ENCODE results near the gene ZDHHC11B. TPM values are rescaled to one million over a fixed set of nuclear protein-coding genes. Genes with fewer than 3 reads are reported as not detected.
A peak's percentile ranks its signal among the peaks of the same experiment; 100 is the strongest.
"Not testable (repeated sequence)": the region's sequence is repeated elsewhere in the genome, so short reads cannot be mapped to it uniquely, and the experiment has no call there.

Gene ZDHHC11B
- total RNA-seq, 2 donors from 2014 or later: 6.2 to 8.9 TPM

DNA sequence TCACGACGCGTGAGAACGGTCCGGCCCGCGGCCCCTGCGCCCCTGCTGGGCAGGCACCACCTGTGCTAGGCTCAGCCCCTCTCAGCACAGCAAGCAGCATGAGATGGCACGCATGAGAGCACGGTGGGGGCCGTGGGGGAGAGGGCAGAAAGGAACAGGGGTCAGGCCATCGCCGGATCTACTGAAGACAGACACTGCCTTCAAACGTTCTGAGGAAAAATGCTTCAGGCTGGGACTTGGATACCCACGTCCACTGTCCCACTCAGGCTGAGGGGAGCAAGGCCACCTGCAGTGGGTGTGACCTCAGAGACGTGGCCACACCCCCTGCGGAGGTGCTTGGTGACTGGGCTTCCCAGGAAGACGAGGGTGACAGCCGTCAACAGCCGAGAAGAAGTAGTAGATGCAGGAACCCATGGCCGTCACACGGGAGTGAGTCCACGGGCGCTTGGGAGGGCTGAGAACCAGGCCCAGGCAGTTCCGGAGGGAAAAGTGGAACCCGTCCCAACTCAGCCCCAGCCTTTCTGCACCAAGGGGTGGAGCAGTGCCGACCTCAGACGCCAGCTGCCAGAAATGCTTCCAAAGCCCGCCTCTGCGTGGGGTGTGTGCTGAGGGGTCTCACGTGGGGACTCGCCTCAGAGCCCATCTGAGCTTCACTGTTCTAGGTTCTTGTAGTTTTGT, 104.3 kb downstream of the ZDHHC11B start:
- 69% methylated on average over 3 of the region's 32 CpGs; no CpG with 5 or more reads in 1 of the 2 donors for WGBS, 2 donors
- H3K36me3 ChIP-seq (replicated peaks in 1 of 2; ENCODE audit: insufficient read depth in 1 of 2, low read depth in 2 of 2); H3K9me3 ChIP-seq; H3K27ac ChIP-seq; H3K27me3 ChIP-seq; ATAC-seq; intact Hi-C loops (cut with DNase I); H3K4me1 ChIP-seq; H3K4me3 ChIP-seq: not testable (repeated sequence)
- peak in 1 of 4 donors; percentile 6 for DNase-seq

DNA sequence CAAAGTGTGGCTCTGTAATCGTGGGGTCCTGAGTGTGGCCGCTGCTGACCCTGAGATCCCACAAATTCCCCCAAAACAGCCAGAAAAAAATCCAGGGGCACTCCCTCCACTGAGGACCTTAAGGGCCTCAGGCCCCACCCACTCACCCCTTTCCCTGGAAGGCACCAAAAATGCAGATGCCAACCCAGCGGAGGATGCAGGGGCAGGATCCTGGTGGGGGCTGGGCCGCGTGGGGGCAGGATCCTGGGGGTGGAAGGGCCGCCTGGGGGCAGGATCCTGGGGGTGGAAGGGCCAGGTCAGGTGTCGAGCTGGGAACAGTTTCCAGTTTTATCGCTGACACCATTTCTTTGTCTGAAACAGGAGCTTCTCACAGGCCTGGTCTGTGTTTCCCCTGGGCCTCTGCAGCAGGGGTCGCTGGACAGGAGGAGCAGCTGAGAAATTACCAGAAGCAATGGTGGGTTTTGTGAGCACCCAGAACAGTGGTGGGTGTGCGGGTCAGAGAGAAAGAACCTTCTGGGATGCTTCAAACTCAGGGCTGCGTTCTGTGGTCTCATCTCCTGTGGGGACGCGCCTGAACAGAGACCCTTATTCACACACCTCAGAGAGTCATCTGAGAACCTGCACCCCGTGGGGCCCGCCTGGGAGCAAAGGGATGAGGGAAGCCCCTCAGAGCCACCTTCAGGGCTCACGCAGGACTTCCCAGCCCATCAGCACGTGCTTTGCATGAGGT, 105.2 kb downstream of the ZDHHC11B start:
- ATAC-seq; H3K36me3 ChIP-seq (replicated peaks in 1 of 2; ENCODE audit: insufficient read depth in 1 of 2, low read depth in 2 of 2); H3K4me3 ChIP-seq; H3K9me3 ChIP-seq; H3K4me1 ChIP-seq; H3K27me3 ChIP-seq; intact Hi-C loops (cut with DNase I); H3K27ac ChIP-seq: not testable (repeated sequence)
- WGBS, 2 donors: 73 to 79% methylated on average over 8 to 9 of the region's 17 CpGs
- peak in 1 of 4 donors; percentile 1 for DNase-seq

DNA sequence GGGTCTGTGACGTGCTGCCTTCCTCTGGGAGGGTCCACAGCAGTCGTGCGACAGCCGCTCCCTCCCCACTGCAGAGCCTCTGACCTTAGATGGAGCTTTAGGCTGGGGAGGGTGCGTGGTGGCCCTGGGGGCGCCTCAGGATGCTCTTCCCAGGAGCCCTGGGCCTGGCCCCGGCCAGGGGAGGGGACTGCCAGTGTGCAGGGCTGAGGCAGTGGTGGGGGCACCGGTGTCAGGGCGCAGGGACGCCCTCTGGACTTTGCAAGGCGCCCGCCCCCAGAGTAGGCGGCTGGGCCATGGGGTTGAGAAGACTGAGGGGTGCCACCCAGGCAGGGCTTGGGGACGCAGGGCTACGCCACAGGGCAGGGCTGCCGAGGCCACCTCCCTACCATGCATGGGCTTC, 106.0 kb downstream of the ZDHHC11B start:
- H3K9me3 ChIP-seq; H3K27me3 ChIP-seq; H3K36me3 ChIP-seq (replicated peaks in 1 of 2; ENCODE audit: insufficient read depth in 1 of 2, low read depth in 2 of 2); H3K27ac ChIP-seq; H3K4me3 ChIP-seq; H3K4me1 ChIP-seq; intact Hi-C loops (cut with DNase I); ATAC-seq: not testable (repeated sequence)
- WGBS, 2 donors: 85 to 90% methylated on average over 6 to 15 of the region's 16 CpGs
- DNase-seq: peak in 2 of 4 donors; percentile 1 to 4

DNA sequence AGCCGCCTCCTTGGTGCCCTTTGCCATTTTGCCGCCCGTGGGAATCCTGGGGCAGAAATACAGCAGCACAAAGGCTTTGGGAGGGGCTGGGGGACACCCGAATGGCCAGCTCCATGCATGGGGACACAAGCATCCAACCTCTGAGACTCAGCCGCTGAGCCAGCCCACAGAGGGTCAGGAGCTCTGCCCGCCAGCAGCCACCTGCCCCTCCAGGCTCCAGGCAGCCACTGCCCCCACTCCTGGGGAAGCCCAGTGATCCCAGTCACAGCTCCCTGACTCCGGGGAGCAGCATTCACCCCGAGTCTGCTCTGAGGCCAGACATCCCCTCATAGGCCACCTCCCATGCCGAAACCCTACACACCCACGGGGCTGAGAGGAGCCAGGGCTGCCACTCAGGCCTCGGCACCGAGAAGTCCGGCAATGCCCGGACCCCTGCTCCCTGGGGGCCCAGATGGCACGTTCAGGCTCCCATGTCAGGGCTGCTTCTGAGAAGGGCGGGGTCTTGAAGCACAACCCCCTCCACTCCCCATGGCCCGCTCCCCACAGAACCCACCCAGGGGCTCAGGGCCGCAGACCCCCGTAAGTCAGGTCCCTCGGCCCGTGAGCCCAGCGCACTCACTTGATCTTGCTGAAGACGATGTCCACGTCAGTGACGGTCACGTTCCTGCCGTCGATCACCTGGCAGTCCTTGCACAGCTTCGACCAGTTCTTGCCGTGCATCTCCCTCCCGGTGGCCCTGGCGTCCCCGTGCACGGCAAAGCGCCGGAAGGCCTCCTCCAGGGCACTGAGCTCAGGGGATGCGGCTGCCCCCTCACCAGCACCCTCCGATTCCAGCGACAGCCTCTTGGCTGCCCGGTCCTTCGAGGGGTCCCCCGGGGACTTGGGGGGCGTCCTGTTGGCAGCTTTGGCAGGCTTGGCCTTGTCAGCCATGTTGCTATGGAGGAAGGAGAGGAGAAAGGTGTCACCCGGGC, 107.1 kb downstream of the ZDHHC11B start:
- no peaks in the 10 kb centered on the region for H3K27me3 ChIP-seq
- 79 to 94% methylated on average over 27 to 40 of the region's 44 CpGs for WGBS, 2 donors
- DNase-seq (peak in 2 of 4 donors; percentile 5 to 12), ATAC-seq (no peak)
- intact Hi-C loops (cut with DNase I): no loop called here
- no peaks in the 10 kb centered on the region for H3K9me3 ChIP-seq
- no peaks in the 10 kb centered on the region for H3K36me3 ChIP-seq (replicated peaks in 1 of 2; ENCODE audit: insufficient read depth in 1 of 2, low read depth in 2 of 2)
- no peak overlapping the region for H3K27ac ChIP-seq
- H3K4me3 ChIP-seq: no peak overlapping the region
- peaks cover 16% of the 10 kb centered on the region for H3K4me1 ChIP-seq
- no peak for TF ChIP-seq POLR2A (IDR thresholded peaks at IDR 0.05)
- TF ChIP-seq, protein P1, sequence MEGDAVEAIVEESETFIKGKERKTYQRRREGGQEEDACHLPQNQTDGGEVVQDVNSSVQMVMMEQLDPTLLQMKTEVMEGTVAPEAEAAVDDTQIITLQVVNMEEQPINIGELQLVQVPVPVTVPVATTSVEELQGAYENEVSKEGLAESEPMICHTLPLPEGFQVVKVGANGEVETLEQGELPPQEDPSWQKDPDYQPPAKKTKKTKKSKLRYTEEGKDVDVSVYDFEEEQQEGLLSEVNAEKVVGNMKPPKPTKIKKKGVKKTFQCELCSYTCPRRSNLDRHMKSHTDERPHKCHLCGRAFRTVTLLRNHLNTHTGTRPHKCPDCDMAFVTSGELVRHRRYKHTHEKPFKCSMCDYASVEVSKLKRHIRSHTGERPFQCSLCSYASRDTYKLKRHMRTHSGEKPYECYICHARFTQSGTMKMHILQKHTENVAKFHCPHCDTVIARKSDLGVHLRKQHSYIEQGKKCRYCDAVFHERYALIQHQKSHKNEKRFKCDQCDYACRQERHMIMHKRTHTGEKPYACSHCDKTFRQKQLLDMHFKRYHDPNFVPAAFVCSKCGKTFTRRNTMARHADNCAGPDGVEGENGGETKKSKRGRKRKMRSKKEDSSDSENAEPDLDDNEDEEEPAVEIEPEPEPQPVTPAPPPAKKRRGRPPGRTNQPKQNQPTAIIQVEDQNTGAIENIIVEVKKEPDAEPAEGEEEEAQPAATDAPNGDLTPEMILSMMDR (IDR thresholded peaks at IDR 0.05): no peak

DNA sequence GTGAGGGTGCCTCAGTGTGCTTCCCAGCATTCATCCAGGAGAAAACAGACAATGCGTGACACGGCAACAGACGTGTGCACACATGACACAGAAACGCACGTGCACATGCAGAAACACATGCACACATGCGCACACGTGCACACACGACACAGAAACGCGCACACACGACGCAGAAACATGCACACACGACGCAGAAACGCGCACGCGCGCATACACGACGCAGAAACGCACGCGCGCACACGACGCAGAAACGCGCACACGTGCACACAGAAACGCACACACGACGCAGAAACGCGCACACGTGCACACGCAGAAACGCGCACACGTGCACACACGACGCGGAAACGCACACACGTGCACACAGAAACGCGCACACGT, 107.8 kb downstream of the ZDHHC11B start:
- no peak for DNase-seq

More for the DNA sequence above, 107.8 kb downstream of the ZDHHC11B start:
- Histone ChIP-seq H3K27me3 (no peaks in the 10 kb centered on the region), H3K27ac (no peak overlapping the region), H3K4me3 (no peak overlapping the region), H3K4me1 (peaks cover 23% of the 10 kb centered on the region), H3K9me3 (no peaks in the 10 kb centered on the region), H3K36me3 (replicated peaks in 1 of 2; ENCODE audit: insufficient read depth in 1 of 2, low read depth in 2 of 2) (no peaks in the 10 kb centered on the region)
- ATAC-seq: no peak
- no peak for TF ChIP-seq POLR2A (IDR thresholded peaks at IDR 0.05)
- TF ChIP-seq, protein P1 (IDR thresholded peaks at IDR 0.05): no peak
- intact Hi-C loops (cut with DNase I): no loop called here
- WGBS, 2 donors: 91 to 92% methylated on average over 48 of the region's 48 CpGs

Data from body of pancreas (tissue), 4 donors.